ENCODE results near the gene STBD1. TPM values are rescaled to one million over a fixed set of nuclear protein-coding genes. Genes with fewer than 3 reads are reported as not detected.

Gene STBD1
- total RNA-seq, 3 donors from 2014 or later, result 7.3 to 24.0 (median 8.8) TPM

GRCh38 chr4:76310683-76311082 is 4.2 kb downstream of the STBD1 start:
- no peak overlapping the region for H3K4me3 ChIP-seq
- no peaks in the 10 kb centered on the region for H3K9me3 ChIP-seq
- no peaks in the 10 kb centered on the region for H3K27me3 ChIP-seq
- no peaks in the 10 kb centered on the region for H3K4me1 ChIP-seq
- intact Hi-C loops (cut with DNase I; ENCODE audit: low total_unique reads), result no loop called here
- no peaks in the 10 kb centered on the region for H3K36me3 ChIP-seq
- TF ChIP-seq POLR2A (IDR thresholded peaks at IDR 0.05) (no peak), POLR2AphosphoS5 (IDR thresholded peaks at IDR 0.05) (no peak), CTCF (IDR thresholded peaks at IDR 0.05) (no peak)
- DNase-seq (ENCODE audit: low spot score in 2 of 2), result no peak
- H3K27ac ChIP-seq, result no peak overlapping the region

DNA sequence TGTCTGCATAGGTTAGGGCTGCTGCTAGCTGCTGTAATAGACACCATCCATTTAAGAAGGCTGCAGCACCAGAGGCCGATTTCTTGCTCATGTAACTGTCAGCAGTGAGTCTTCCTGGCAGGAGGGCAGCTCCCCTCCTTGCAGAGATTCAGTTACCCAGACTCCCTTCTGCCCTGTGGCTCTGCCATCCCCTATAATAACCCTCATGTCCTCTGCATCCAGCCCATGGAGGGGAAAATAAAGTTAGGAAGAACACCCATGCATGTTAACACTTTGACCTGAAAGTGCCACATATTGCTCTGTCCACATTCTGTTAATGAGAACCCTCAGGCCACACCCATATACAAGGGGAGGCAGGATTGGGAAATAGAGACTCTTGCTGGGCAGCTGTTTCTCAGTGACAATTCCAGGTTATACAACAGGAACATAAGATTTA is 5.4 kb downstream of the STBD1 start:
- no peaks in the 10 kb centered on the region for H3K36me3 ChIP-seq
- no peak overlapping the region for H3K27ac ChIP-seq
- no peaks in the 10 kb centered on the region for H3K4me1 ChIP-seq
- intact Hi-C loops (cut with DNase I; ENCODE audit: low total_unique reads), result no loop called here
- H3K4me3 ChIP-seq, result no peak overlapping the region
- no peaks in the 10 kb centered on the region for H3K9me3 ChIP-seq
- DNase-seq (ENCODE audit: low spot score in 2 of 2), result no peak
- no peak for TF ChIP-seq POLR2AphosphoS5 (IDR thresholded peaks at IDR 0.05)
- no peak for TF ChIP-seq CTCF (IDR thresholded peaks at IDR 0.05)
- TF ChIP-seq POLR2A (IDR thresholded peaks at IDR 0.05), result no peak
- H3K27me3 ChIP-seq, result no peaks in the 10 kb centered on the region

- Histone ChIP-seq H3K4me3 (no peak overlapping the region), H3K36me3 (no peaks in the 10 kb centered on the region), H3K27me3 (no peaks in the 10 kb centered on the region), H3K9me3 (no peaks in the 10 kb centered on the region), H3K27ac (no peak overlapping the region), H3K4me1 (no peaks in the 10 kb centered on the region)
- no peak for DNase-seq (ENCODE audit: low spot score in 2 of 2)
- no peak for TF ChIP-seq POLR2A (IDR thresholded peaks at IDR 0.05)
- intact Hi-C loops (cut with DNase I; ENCODE audit: low total_unique reads), result no loop called here
These were observed 5.9 kb downstream of the STBD1 start for GRCh38 chr4:76312457-76312856.

DNA sequence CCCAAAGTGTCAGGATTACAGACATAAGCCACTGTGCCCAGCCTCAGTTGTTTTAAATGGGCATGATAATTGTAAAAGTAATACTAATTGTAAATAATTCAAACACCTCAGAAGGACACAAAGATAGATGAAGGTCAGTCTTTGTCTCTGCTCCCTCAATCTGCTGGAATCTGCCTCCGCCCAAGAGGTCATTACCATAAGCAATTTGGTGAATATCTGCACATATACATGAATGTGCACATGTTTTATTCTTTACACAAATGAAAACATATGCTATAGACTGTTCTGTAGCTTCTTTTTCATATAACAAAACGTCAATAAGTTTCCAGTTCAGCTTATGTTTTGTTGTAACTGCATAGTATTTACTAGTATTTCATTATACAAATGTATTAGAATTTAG is 7.0 kb downstream of the STBD1 start:
- Histone ChIP-seq H3K27ac (no peak overlapping the region), H3K4me3 (no peak overlapping the region), H3K4me1 (no peaks in the 10 kb centered on the region), H3K27me3 (no peaks in the 10 kb centered on the region), H3K9me3 (no peaks in the 10 kb centered on the region), H3K36me3 (no peaks in the 10 kb centered on the region)
- TF ChIP-seq CTCF (IDR thresholded peaks at IDR 0.05) (no peak), POLR2A (IDR thresholded peaks at IDR 0.05) (no peak), POLR2AphosphoS5 (IDR thresholded peaks at IDR 0.05) (no peak)
- intact Hi-C loops (cut with DNase I; ENCODE audit: low total_unique reads), result no loop called here
- DNase-seq (ENCODE audit: low spot score in 2 of 2), result no peak

DNA sequence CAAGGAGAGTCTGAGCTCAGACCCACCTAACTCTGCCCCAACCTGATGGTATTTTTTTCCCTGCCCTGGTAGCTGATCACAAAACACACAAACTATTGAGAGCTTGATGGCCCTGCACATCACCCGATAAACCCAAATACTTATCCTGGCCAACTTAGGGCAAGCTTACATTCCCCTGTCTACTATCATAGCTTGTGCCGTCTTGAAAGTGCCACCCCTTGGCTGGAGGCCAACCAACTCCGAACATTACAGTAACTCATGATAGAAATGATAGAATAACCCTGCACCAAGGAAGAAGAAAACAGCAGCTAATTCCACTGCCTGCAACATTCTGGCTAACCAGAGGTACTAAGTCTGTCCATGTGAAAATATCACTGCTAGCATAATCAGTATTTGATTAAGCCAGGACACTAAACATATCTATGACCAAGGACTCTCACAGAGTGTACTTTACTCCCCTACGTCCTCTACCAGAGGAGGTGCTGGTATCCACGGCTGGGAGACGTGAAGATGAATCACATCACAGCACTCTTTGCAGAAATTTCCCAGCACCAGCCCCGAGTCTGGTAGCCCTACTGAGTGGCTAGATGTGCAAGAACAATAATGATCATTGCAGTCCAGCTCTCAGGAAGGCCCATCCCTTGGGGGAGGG is 8.9 kb downstream of the STBD1 start:
- intact Hi-C loops (cut with DNase I; ENCODE audit: low total_unique reads), result no loop called here
- DNase-seq (ENCODE audit: low spot score in 2 of 2), result no peak
- Histone ChIP-seq H3K9me3 (no peaks in the 10 kb centered on the region), H3K36me3 (no peaks in the 10 kb centered on the region), H3K27me3 (no peaks in the 10 kb centered on the region), H3K4me3 (no peak overlapping the region), H3K4me1 (no peaks in the 10 kb centered on the region), H3K27ac (no peak overlapping the region)
- TF ChIP-seq POLR2AphosphoS5 (IDR thresholded peaks at IDR 0.05) (no peak), POLR2A (IDR thresholded peaks at IDR 0.05) (no peak), CTCF (IDR thresholded peaks at IDR 0.05) (no peak)
